PC-3 (cell line): ENCODE results near the gene MGAT4B. TPM values are rescaled to one million over a fixed set of nuclear protein-coding genes. Genes with fewer than 3 reads are reported as not detected.

Experiments
- ATAC-seq: fragments of 200-7000 bp; cut with Tn5 transposase; 2 replicates; pipeline ENCODE4 v1.9.1; 2020; ENCODE audit warnings: mild to moderate bottlenecking, moderate library complexity
- BruUV-seq: library from RNA; stranded (reverse); fragments of 400-500 nt; replicated peaks from 2 replicates; lab custom pipeline; 2021; lab: Mats Ljungman, UMichigan
- CTCF ChIA-PET: fragments of 300-600 bp; sonication (Branson Sonifier 250); formaldehyde crosslinking; loops from one replicate; lab custom pipeline; 2022; ENCODE audit warnings: antibody characterized with exemption; lab: Charles Lee
- POLR2A ChIA-PET: fragments of 300-600 bp; sonication (Branson Sonifier 250); formaldehyde crosslinking; loops from one replicate; lab custom pipeline; 2022; ENCODE audit warnings: antibody characterized with exemption; ENCODE audit not compliant: unreplicated experiment; lab: Charles Lee
- DNase-seq: peaks from one replicate; pipeline ENCODE4 v3.0.0-alpha.2; 2015
- H2AFZ ChIP-seq: fragments of 300-600 bp; sonication (generic); 2 replicates; pipeline ENCODE4 v1.6.0; 2016; ENCODE audit warnings: antibody characterized with exemption, low read length
- H3F3A ChIP-seq: fragments of 300-600 bp; sonication (generic); one replicate; pipeline ENCODE4 v1.6.0; 2017; ENCODE audit warnings: antibody characterized with exemption, low read length, control low read depth, mild to moderate bottlenecking; ENCODE audit not compliant: unreplicated experiment
- H3K27ac ChIP-seq: fragments of 300-600 bp; sonication (generic); 2 replicates; pipeline ENCODE4 v1.5.1; 2016; ENCODE audit warnings: mild to moderate bottlenecking, low read length
- H3K27me3 ChIP-seq: fragments of 300-600 bp; sonication (generic); 2 replicates; pipeline ENCODE4 v1.6.1; 2016; ENCODE audit warnings: low read length, mixed read lengths
- H3K36me3 ChIP-seq: fragments of 300-600 bp; sonication (generic); 2 replicates; pipeline ENCODE4 v1.6.1; 2016; ENCODE audit warnings: low read depth, mixed run types, low read length, mixed read lengths
- H3K4me1 ChIP-seq: fragments of 300-600 bp; sonication (generic); 2 replicates; pipeline ENCODE4 v1.5.1; 2016; ENCODE audit warnings: low read length; ENCODE audit not compliant: insufficient read depth
- H3K4me2 ChIP-seq: fragments of 300-600 bp; sonication (generic); 2 replicates; pipeline ENCODE4 v1.6.0; 2016; ENCODE audit warnings: low read length
- H3K4me3 ChIP-seq: fragments of 300-600 bp; sonication (generic); 2 replicates; pipeline ENCODE4 v1.5.1; 2016; ENCODE audit warnings: mild to moderate bottlenecking, low read length, mixed read lengths
- H3K79me2 ChIP-seq: fragments of 300-600 bp; sonication (generic); 2 replicates; pipeline ENCODE4 v1.6.1; 2017; ENCODE audit warnings: low read length, mixed read lengths
- H3K9ac ChIP-seq: fragments of 300-600 bp; sonication (generic); 2 replicates; pipeline ENCODE4 v1.6.0; 2016; ENCODE audit warnings: mild to moderate bottlenecking, low read length
- H3K9me2 ChIP-seq: fragments of 300-600 bp; sonication (generic); replicated peaks from 2 replicates; pipeline ENCODE4 v1.6.1; 2016; ENCODE audit warnings: mixed run types, low read length, mixed read lengths
- H3K9me3 ChIP-seq: fragments of 300-600 bp; sonication (generic); 2 replicates; pipeline ENCODE4 v1.6.1; 2016; ENCODE audit warnings: low read length, mixed read lengths
- H4K20me1 ChIP-seq: fragments of 300-600 bp; sonication (generic); 2 replicates; pipeline ENCODE4 v1.6.1; 2016; ENCODE audit warnings: low read length, mixed read lengths
- EZH2 ChIP-seq: fragments of 300-600 bp; sonication (generic); IDR thresholded peaks from one replicate; pipeline ENCODE4 v1.6.1; 2017; ENCODE audit warnings: antibody characterized with exemption, mild to moderate bottlenecking, low read length; ENCODE audit not compliant: unreplicated experiment
- EZH2phosphoT487 ChIP-seq: fragments of 300-600 bp; sonication (generic); IDR thresholded peaks from 2 replicates; pipeline ENCODE4 v1.6.1; 2018; ENCODE audit warnings: mild to moderate bottlenecking, antibody characterized with exemption, low read length, borderline replicate concordance
- intact Hi-C: fragments of 100-400 bp; cut with micrococcal nuclease; formaldehyde crosslinking; loops from 2 replicates; pipeline ENCODE4 v1.9.0; 2023
- total RNA-seq: library from RNA; depleted of rRNA; stranded (reverse); fragments of >200 nt; gene quantifications from 2 replicates; pipeline ENCODE4 v1.2.3, GENCODE V29; 2014
- TF ChIP-seq, protein P1 (sequence below): fragments of 300-600 bp; sonication (generic); conservative IDR thresholded peaks from 2 replicates; pipeline ENCODE4 v1.5.1; 2017; ENCODE audit warnings: antibody characterized with exemption, low read depth, mild to moderate bottlenecking, low read length

The MGAT4B gene
- total RNA-seq, 1 experiment from 2014 or later: 88.9 TPM

DNA sequence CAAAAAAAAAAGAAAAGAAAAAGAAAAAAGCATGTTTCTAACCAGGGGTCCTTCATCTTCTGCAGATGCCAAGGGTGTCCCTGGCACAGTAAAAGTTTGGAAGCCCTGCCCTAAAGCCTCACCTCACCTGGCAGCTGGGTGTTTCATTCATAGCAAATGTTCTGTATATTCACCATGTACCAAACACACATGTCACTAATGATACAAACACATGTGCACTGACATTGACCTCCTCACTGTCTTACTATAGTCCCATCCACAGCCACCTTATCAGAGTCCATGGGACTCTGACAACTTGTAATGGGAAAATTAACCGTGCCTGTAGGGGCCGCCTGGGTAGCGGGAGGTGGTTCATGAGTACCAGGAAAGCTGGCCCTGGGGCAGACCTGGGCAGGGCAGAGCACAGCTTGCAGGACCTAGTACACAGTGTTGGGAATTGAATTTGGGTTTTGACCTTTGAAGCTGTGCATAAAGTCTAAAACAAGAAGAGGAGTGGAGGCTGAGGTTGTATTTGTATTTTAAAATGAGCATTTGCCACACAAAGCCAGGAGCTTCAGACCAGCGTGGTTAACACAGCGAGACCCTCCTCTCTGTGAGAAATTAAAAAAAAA, 6.4 kb upstream of the MGAT4B start:
- no peak for DNase-seq
- H3F3A ChIP-seq: no peaks in the 10 kb centered on the region
- H3K4me2 ChIP-seq: no peak overlapping the region
- no peak overlapping the region for H3K27ac ChIP-seq
- no peaks in the 10 kb centered on the region for H4K20me1 ChIP-seq
- intact Hi-C loops: no loop called here
- H3K27me3 ChIP-seq: no peaks in the 10 kb centered on the region
- BruUV-seq: no TSS peak
- CTCF ChIA-PET: no interaction called here
- POLR2A ChIA-PET: no interaction called here
- H2AFZ ChIP-seq: no peak overlapping the region
- ATAC-seq: no peak
- no peak overlapping the region for H3K4me3 ChIP-seq
- no peaks in the 10 kb centered on the region for H3K9me3 ChIP-seq
- H3K9me2 ChIP-seq: no peaks in the 10 kb centered on the region
- TF ChIP-seq, protein P1, sequence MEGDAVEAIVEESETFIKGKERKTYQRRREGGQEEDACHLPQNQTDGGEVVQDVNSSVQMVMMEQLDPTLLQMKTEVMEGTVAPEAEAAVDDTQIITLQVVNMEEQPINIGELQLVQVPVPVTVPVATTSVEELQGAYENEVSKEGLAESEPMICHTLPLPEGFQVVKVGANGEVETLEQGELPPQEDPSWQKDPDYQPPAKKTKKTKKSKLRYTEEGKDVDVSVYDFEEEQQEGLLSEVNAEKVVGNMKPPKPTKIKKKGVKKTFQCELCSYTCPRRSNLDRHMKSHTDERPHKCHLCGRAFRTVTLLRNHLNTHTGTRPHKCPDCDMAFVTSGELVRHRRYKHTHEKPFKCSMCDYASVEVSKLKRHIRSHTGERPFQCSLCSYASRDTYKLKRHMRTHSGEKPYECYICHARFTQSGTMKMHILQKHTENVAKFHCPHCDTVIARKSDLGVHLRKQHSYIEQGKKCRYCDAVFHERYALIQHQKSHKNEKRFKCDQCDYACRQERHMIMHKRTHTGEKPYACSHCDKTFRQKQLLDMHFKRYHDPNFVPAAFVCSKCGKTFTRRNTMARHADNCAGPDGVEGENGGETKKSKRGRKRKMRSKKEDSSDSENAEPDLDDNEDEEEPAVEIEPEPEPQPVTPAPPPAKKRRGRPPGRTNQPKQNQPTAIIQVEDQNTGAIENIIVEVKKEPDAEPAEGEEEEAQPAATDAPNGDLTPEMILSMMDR: no peak
- TF ChIP-seq EZH2phosphoT487 (no peak), EZH2 (no peak)
- no peaks in the 10 kb centered on the region for H3K36me3 ChIP-seq
- H3K4me1 ChIP-seq: peaks cover 3% of the 10 kb centered on the region
- no peak overlapping the region for H3K9ac ChIP-seq
- H3K79me2 ChIP-seq: peaks cover 3% of the 10 kb centered on the region

DNA sequence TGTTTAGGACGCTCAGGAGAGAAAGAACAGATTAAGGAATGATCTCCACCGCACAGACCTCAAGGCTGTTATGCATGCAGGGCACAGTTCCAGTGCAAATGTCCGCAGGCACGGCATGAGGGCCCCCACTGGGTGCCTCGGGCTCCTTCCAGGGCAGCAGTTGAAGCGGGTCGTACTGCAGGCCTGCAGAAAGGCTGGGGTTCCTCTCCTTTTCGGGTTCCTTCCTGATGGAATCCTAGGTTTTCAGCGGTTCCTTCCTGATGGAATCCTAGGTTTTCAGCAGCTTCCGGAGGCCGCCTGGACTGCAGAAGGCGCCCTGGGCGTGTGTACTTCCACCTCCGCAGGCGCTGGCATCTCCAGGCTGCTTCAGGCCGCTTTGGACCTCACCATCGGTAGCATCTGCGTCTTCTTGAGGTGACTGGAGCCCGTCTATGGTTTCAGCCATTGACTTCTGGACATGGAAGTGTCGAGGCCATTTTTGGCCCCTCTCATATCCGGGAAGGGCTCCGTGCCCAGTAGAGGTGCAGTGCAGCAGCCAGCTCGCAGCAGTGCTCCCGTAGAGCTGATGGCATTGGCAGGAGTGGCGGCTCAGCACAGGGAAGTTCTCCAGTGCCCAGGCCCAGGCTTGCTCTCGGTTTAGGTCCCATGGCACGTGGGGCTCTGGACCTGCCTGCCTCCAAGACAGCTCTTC, 5.6 kb upstream of the MGAT4B start:
- no peaks in the 10 kb centered on the region for H3K36me3 ChIP-seq
- H3K9me2 ChIP-seq: no peaks in the 10 kb centered on the region
- intact Hi-C loops: no loop called here
- no peak overlapping the region for H3K9ac ChIP-seq
- no peak overlapping the region for H3K4me3 ChIP-seq
- TF ChIP-seq, protein P1: no peak
- TF ChIP-seq EZH2: no peak
- no peak for TF ChIP-seq EZH2phosphoT487
- peaks cover 12% of the 10 kb centered on the region for H3K79me2 ChIP-seq
- ChIA-PET CTCF (no interaction called here), POLR2A (no interaction called here)
- no peak overlapping the region for H3K4me2 ChIP-seq
- no peak overlapping the region for H3K27ac ChIP-seq
- no TSS peak for BruUV-seq
- no peaks in the 10 kb centered on the region for H3K4me1 ChIP-seq
- ATAC-seq (no peak), DNase-seq (no peak)
- H3F3A ChIP-seq: no peaks in the 10 kb centered on the region
- H4K20me1 ChIP-seq: no peaks in the 10 kb centered on the region
- H2AFZ ChIP-seq: no peak overlapping the region
- no peaks in the 10 kb centered on the region for H3K27me3 ChIP-seq
- no peaks in the 10 kb centered on the region for H3K9me3 ChIP-seq
